Choroid plexus epithelial cell (primary cell): ENCODE measurements around the gene FBXO15.

ENCODE experiments used
- DNase-seq: peaks from one replicate; pipeline ENCODE4 v3.0.0-alpha.2; 2010; ENCODE audit warnings: low read depth
- H3K4me3 ChIP-seq: 2 replicates; pipeline ENCODE4 v1.5.1; 2011; ENCODE audit warnings: low read depth, mild to moderate bottlenecking, control low read depth, low read length, moderate library complexity
- TF ChIP-seq, protein P1 (sequence below): conservative IDR thresholded peaks from 2 replicates; pipeline ENCODE4 v1.5.1; 2011; ENCODE audit warnings: low read depth, mild to moderate bottlenecking, control low read depth, inconsistent platforms, low read length, moderate library complexity

The FBXO15 gene

DNA sequence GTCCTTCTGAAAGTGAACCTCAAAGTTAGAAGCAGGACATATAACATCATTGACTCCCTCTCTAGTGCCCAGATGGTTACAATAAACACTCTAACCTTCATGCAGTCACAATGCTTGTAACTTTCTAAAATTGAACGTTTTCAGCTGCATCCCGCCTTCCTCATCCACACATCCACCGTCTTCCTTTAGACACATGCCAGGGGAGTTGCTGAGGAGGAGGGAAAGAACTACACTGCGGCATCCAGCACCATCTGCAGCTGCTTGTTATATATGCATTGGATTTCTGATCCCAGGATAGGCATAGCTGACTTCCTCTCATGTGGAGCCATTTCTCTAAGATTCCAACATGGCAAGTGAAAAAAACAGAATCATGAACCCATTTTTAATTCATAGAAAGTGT, 96.8 kb downstream of the FBXO15 start:
- DNase-seq = no peak
- TF ChIP-seq, protein P1, sequence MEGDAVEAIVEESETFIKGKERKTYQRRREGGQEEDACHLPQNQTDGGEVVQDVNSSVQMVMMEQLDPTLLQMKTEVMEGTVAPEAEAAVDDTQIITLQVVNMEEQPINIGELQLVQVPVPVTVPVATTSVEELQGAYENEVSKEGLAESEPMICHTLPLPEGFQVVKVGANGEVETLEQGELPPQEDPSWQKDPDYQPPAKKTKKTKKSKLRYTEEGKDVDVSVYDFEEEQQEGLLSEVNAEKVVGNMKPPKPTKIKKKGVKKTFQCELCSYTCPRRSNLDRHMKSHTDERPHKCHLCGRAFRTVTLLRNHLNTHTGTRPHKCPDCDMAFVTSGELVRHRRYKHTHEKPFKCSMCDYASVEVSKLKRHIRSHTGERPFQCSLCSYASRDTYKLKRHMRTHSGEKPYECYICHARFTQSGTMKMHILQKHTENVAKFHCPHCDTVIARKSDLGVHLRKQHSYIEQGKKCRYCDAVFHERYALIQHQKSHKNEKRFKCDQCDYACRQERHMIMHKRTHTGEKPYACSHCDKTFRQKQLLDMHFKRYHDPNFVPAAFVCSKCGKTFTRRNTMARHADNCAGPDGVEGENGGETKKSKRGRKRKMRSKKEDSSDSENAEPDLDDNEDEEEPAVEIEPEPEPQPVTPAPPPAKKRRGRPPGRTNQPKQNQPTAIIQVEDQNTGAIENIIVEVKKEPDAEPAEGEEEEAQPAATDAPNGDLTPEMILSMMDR = no peak
- H3K4me3 ChIP-seq = no peak overlapping the region

DNA sequence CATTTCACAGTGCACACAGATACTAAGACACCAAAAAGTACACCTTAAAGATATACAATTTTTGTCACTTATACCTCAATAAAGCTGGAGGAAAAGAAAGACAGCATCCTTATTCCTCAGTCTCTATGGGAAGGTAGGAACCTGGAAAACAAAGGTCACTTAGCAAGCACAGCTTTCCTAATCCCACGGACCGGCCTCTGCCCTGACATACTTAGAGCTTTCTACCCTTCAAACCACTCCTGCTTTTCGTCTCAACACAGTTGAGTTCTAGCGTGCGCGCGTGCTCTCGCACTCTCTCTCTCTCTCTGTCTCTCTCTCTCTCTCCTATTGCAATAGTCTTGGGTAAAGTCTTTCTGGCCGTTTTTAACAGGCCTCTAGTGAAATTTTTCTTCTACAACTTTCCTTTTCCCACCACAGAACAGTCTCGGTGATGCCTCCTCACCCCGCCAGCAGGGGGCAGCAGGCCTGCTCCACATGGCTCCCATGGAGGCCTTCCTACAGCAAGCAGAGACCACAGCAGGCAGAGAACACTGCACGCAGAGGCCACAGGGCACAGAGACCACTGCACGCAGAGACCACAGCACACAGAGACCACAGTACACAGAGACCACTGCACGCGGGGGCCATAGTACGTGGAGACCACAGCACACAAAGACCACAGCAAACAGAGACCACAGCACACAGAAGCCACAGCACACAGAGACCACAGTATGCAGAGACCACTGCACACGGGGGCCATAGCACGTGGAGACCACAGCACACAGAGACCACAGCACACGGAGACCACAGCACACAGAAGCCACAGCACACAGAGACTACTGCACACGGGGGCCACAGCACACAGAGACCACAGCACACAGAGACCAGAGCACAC, 106.9 kb downstream of the FBXO15 start:
- no peak overlapping the region for H3K4me3 ChIP-seq
- DNase-seq = peak; percentile 52
- TF ChIP-seq, protein P1 = peak; percentile 79

DNA sequence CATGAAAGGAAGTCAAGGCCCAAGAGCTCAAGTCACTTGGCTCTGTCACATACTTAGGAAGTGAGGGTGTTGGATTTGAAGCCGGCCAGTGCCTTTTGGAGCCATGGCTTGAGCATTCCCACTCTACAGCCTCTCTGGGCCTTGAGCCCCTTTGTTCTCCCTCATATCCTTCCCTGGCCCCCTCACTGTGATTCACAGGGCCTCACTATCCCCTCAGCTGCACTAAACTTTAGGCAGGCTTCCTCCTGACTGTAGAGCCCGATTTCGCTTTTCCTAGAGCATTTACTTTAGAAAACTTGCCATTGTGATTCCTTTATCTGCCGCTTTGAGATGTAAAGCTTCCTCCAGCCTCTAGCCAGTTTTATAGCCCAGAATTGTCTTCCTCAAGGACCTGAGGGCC, 107.6 kb downstream of the FBXO15 start:
- TF ChIP-seq, protein P1 = no peak
- H3K4me3 ChIP-seq = no peak overlapping the region
- no peak for DNase-seq

DNA sequence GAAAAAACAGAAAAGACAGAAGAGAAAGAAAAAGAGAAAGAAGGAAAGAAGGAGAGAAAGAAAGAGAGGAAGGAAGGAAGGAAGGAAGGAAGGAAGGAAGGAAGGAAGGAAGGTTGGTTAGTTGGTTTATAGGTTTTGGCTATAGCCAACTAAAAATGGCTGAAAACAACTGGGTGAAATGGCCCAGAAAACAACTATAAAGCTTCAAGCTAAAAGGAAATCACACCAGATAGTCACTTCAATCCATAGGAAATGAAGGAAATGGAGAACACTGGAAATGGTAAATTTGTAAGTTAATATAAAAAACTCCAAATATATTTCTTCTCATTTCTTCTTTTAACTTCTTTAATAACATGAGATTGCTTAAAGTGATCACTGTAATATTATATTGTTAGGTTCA, 118.5 kb downstream of the FBXO15 start:
- TF ChIP-seq, protein P1 = no peak
- H3K4me3 ChIP-seq = no peak overlapping the region
- DNase-seq = no peak
